Middle frontal gyrus (tissue), 1 donor: Measurements from ENCODE around the gene IFITM1.
"Not testable (repeated sequence)": the region's sequence is repeated elsewhere in the genome, so short reads cannot be mapped to it uniquely, and the experiment has no call there.

ENCODE experiments used
- DNase-seq: peaks from one replicate; pipeline ENCODE4 v3.0.0-alpha.2; 2015; ENCODE audit warnings: low spot score; ENCODE audit errors: extremely low spot score

Gene IFITM1

DNA sequence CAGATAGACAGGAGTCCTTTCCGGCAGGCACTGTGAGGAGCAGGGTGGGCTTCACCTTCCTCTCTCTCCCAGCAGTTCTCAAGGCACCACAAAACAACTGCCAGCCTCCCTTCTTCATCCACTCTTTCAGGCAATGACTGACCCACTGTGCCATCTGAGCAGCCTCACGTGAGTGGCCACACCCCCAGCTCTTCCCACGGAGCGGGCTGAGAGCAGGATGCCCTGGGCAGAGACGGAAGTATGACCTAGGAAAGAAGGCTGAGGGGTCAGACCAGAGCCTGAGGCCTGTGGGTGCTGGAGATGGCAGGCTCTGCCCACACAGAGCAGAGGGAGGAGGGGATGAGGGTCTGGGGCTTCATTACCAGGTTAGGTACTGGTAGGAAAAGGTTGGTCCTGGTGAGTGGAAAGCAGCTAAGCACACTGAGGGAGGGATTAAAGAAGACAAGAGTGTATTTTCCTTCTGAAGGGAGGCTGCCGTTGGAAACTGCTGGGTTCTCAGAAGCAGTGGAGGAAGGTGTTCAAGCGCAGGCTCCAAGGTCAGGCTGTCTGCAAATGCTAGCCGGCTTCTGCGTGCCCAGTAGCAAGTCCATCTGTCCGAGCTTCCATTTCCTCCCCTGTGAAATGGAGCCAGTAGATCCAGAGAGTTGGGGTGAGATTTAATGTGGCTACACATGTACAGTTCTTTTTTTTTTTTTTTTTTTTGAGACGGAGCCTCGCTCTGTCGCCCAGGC lies 31.0 kb upstream of the IFITM1 start:
- no peak for DNase-seq

DNA sequence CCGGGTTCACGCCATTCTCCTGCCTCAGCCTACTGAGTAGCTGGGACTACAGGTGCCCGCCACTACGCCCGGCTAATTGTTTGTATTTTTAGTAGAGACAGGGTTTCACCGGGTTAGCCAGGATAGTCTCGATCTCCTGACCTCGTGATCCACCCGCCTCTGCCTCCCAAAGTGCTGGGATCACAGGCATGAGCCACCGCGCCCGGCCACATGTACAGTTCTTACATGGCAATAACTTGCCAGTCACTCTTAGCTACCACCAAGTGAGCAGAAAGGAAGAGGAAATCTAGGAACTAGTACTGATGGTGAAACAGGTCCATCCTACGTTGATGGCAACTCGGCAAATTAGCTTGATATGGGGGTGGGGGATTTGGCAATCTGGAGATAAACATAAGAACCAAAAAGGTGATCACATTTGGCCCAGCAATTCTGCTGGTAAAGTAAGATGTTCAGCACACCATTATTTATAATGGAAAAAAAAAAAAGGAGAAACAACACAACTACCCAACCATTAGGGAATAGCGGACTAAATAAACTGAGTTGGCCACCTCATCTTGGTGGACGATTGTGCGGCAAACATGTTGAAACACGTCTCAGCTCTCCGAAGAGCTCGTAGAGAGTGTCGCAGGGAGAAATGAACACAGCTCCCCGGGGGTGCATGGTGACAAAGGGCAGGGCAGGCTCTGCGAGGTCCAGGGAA lies 30.3 kb upstream of the IFITM1 start:
- no peak for DNase-seq

DNA sequence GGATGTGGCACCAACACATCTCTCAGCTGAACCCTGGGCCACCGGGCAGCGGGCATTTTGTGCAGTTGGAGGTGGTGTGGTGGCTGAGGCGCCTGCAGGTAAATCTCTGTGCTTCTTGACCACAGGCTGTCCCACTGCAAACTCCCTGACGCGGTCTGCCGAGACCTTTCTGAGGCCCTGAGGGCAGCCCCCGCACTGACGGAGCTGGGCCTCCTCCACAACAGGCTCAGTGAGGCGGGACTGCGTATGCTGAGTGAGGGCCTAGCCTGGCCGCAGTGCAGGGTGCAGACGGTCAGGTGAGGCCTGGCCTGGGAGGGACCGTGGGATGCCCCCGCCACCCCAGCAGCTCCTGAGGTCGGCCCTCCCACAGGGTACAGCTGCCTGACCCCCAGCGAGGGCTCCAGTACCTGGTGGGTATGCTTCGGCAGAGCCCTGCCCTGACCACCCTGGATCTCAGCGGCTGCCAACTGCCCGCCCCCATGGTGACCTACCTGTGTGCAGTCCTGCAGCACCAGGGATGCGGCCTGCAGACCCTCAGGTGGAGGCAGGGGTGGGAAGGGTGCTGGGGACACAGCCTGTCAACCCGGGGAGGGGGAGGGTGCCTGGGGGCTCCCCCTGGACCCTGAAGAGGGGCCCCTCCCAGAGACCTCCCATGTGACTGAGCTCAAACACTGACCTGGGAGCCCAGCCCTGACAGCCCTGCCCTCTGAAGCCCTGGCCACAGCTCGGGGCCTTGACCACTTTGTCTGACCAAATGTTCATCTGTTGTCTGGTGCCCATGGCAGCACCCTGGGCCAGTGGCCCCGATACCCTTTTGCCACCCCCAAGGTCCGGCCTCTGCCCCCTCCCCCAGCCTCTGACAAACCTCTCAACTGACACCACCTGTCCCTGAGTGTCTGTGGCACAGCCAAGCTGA lies 29.5 kb upstream of the IFITM1 start:
- DNase-seq: no peak

DNA sequence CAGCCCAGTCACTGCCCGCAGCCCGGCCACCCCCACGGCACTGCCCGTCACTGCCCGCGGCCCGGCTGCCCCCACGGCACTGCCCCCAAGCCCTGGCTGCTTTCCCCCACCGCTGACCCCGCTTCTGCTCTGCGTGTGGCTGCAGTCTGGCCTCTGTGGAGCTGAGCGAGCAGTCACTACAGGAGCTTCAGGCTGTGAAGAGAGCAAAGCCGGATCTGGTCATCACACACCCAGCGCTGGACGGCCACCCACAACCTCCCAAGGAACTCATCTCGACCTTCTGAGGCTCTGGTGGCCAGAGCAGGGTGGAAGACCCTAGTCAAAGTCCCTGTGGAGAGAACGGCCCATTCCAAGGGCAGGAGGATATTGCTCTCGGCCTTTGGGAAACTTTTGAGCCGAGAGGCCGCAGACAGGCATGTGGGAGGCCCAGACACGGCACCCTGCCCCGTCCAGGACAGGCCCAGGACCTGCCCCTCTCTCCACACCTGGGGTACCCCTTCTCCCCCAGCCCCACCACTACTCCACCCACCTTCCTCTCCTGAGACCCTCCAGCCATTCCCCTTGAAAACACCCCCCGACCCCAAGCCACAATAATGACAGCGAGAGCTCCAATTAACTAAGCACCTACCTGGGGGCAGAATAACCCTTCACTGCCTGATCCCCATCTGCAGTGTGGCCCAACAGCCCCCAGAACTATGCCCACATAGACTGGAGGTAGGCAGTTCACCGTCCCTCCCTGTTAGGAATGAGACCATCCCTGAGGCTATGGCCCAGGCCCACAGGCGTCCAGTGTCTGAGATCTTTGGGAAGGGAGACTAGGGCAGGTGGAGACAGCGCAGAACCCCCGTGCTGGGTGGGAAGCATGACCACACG lies 28.6 kb upstream of the IFITM1 start:
- DNase-seq: no peak

DNA sequence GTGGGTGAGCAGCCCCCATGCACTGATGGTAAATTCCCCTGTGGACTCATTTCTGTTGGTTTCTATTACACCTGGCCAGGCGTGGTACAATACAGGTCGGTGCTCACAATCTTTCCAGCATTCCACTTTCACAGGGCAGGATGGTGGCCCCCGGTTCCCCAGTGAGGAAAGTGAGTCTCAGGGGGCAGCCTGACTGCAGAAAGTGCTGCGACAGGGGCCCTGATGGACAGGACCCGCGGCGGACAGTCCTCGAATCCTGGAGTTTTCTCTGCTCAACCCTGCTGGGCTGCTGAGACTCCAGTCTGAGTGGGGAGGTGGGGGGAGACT lies 28.0 kb upstream of the IFITM1 start:
- no peak for DNase-seq

DNA sequence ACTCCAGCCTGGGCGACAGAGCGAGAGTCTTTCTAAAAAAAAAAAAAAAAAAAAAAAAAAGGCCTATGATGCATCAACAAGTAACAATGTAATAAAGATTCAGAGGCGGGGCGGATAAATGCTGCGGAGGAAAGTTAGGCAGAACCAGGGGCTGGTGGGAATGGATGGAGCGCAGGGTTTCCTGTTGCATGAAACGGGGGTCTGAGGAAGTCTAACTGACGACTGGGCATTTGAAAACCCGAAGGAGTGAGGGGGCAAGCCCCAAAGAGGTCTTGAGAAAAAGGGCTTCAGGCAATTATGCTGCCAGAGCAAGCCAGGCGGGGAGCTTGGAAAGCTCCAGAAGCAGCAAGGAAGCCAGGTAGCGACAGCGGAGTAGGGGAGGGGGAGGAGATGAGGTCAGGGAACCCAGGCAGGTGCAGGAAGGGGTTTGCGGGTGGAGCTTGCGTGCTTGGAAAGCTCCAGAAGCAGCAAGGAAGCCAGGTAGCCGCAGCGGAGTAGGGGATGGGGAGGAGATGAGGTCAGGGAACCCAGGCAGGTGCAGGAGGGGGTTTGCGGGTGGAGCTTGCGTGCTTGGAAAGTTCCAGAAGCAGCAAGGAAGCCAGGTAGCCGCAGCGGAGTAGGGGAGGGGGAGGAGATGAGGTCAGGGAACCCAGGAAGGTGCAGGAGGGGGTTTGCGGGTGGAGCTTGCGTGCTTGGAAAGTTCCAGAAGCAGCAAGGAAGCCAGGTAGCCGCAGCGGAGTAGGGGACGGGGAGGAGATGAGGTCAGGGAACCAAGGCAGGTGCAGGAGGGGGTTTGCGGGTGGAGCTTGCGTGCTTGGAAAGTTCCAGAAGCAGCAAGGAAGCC lies 26.6 kb upstream of the IFITM1 start:
- not testable (repeated sequence) for DNase-seq

DNA sequence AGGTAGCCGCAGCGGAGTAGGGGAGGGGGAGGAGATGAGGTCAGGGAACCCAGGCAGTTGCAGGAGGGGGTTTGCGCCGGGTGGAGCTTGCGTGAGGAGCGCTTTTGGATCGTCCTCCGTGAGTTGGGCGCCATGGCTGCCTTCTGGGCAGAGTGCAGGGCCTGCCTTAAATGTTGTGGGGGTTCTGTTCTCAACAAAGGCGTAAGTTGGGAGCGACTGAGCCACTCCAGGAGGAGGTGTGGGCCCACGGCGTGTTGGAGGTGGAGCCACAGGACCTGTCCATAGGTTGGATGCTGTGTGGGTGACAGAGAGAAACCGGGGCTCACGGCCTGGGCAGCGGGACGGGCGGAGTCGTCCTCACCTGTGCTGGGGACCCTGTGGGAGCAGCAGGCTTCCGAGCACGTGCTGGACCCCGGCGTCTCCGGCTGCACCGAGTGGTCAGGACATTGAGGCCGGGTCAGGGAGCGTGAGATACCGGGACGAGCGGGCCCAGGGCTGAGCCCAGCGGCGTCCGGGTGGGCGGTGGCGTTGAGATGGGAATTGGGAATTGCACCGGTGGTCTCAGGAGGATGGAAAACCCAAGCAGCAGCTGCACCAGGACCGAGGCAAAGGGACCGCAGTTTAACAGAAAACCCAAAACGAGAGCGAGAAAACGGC lies 25.9 kb upstream of the IFITM1 start:
- no peak for DNase-seq

DNA sequence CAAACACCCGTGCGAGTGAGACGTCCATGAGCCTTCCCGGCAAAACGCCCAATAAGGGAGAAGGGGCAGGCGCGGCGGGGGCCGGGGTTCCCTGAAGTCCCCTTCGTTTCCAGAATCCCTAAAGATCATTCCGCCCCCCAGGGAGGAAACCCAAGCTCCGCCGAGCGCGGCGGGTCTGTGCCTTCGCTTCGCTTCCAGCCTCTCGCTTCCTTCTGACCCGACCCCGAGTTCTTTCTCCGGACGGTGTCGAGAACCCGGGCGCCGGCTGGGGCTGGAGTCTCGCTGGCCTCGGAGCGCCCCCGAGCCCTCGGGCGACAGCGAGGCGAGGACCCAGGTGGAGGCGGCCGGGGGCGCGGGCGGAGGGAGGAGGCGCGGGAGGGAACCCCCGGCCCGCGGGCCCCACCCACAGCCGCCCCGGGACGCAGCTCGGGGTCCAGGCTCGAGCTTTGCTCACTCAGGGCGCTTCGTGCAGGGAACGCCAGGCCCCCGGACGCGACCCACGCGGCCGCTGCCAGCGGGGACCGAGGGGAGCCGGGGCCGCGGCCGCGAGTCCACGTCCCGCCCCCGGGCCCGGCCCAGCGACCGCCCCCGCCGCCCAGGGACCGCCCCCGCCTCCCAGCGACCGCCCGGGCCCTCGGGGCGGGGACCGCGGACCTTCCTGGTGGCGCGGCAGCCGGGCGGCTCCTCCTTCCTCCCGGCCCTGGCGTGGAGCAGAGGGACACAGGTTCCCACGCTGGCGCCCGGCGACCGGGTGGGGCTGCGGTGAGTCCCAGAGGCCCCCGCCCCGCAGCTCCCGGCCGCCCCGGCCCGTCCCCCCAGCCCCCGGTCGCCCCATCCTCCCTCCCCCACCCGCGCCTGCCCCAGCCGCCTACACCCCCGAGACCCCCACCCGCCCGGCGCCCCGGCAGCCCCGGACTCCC lies 25.1 kb upstream of the IFITM1 start, which contains the start of gene PGGHG:
PGGHG (plus strand) TSS at position 649 of the 920 bp plus-strand sequence. CDS start 691 bp downstream, outside the sequence.
- no peak for DNase-seq

DNA sequence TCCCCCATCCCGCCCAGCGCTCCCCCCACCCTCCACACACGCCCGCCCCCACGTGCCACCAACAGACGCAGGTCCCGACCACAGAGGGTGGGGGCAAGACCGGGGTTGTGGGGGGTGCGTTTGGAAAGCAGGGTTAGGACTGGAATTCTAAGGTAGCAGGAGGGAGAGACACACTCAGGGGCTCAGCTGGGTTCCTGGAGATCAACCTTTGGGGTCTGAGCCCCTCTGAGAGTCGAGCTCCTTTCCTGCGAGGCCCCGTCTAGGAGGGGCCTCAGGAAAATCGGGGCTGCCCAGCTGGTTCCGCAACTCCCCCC lies 24.5 kb upstream of the IFITM1 start:
- no peak for DNase-seq

DNA sequence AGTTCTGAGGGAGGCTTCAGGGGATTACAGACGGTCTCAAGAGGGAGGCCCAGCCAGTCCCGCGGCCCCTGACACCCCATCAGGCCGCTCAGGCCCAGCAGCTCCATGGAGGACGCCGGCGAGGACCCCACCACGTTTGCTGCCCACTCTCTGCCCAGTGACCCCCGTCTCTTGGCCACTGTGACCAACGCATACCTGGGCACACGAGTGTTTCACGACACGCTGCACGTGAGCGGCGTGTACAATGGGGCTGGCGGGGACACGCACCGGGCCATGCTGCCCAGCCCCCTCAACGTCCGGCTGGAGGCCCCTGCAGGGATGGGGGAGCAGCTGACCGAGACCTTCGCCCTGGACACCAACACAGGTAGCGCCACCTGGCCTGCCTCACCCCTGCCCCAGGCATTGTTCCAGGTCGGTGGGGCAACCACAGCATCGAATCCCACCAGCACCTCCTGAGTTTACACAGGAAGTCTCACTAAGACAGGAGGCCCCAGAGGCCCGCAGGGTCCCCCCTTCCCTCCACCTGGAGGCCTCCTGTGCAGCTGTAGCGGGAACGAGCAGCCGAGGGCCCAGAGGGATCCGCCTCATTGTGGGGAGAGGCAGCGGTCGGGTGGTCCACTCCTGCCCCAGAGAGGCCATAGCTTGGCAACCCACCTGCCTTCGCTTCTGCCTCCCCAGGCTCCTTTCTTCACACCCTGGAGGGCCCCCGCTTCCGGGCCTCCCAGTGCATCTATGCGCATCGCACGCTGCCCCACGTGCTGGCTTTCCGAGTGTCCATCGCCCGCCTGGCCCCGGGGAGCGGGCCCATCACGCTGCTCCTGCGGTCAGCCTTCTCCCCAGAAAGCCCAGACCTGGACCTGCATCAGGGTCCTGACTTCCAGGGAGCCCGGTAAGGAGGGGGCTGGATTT lies 23.9 kb upstream of the IFITM1 start:
- no peak for DNase-seq

DNA sequence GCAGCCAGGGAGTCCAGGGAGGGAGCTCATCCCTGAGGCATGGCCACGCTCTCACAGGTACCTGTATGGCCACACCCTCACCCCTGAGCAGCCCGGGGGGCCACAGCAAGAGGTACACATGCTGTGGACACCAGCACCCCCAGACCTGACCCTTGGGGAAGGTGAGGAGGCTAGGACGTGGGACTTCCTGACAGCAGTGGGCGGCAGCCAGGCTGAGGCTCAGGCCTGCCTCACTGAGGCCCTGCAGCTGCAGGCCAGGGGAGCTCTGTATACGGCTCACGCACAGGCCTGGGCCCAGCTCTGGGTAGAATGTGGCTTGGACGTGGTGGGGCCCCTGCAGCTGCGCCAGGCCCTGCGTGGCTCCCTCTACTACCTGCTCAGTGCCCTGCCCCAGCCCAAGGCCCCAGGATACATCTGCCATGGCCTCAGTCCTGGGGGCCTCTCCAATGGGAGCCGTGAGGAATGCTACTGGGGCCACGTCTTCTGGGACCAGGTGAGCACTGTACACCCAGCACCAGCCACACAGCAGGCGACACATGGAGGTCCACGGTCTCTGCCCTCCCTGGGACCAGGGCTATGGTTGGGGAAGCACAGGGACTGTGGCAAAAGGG lies 23.1 kb upstream of the IFITM1 start:
- DNase-seq: no peak

DNA sequence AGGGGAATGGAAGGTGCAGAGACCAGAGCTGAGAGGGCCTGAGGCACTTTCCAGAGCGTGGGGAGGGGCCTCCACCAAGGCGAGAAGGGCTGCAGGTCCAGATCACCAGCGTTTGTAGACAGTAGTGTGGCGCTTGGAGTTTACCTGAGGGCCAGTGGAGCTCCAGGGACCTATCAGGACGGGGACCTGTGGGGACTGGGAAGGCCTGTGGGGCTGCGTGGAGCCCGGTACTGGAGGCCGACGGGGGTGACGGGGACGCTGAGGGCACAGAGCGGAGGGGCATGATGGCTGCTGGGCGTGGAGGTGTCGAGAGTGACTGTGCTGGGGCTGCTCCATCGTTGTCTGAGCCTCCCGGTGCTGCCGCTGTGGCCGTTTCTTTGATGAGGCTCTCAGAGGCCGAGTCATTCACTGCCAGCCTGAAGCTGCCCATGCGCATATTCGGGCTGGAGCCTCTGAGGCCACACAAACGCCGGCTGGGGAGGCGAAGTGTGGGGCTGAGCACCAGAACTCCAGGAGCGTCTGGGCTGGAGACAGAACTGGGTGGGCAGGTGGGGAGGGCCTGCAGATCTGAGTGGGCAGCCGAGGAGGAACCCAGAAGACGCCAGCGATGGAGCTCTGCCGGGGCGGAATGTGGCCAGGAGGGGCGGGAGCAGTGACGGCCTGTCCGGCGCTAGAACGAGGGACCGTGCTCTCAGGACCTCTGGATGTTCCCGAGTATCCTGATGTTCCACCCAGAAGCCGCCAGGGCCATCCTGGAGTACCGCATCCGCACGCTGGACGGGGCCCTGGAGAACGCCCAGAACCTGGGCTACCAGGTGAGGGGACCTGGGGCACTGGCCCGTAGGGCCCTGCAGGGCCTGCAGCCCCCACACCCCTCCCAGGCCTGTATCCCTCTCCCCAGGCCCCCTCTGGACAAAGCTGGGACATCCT lies 22.3 kb upstream of the IFITM1 start:
- no peak for DNase-seq

DNA sequence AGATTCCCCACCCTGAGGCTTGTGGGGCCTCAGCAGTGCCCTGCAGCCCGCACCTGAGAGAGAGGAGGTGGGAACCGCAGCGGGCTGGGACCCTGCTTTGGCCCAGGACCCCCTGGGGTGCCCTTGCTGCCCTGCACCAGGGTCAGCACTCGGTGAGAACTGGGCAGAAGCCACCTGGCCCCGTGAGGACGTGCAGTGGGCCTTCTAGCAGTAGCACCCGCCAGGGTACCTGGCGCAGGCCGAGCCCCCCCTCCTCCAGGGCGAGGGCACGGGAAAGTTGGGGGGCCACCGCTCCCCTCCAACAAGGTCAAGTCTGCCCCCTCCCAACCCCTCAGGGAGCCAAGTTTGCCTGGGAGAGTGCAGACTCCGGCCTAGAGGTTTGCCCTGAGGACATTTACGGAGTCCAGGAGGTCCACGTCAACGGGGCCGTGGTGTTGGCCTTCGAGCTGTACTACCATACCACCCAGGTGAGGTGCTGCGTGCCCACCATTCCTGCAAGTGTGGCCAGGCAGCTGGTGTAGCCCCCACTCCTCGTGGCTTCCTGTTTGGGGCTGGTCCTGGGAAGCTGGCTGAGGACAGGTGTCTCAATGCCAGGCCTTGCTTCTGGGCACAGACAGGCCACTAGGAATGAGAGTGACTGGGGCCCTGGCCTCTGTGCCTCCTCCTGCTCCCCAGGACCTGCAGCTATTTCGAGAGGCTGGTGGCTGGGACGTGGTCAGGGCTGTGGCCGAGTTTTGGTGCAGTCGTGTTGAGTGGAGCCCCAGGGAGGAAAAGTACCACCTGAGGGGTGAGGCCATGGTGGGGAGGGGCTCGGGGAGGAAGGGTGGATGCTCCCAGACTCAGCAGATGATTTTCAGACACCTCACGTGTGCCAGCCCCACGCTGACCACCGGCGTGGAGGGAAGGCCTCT lies 21.4 kb upstream of the IFITM1 start:
- no peak for DNase-seq

DNA sequence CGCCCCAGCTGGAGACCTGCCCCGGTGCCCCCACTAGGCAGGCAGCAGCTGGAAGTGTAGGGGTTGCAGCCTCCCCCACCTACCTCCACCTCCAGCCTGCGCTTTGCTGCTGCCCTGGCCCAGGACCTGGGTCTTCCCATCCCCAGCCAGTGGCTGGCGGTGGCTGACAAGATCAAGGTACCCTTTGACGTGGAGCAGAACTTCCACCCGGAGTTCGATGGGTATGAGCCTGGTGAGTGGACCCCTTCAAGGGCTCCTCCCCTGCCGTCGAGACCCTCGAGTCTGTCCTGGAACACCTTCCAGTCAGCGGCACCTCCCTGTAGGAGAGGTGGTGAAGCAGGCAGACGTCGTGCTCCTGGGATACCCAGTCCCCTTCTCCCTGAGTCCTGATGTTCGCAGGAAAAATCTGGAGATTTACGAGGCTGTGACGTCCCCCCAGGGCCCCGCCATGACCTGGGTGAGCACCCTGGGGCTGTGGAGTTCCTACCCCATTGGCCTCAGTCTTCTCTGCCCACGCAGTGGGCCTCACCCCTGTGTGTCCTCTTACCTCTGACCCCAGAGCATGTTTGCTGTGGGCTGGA lies 20.5 kb upstream of the IFITM1 start:
- no peak for DNase-seq
